AG09309 (cell line): Measurements from ENCODE around the gene TBC1D2B.

Experiments
- DNase-seq: peaks from one replicate; pipeline ENCODE4 v3.0.0-alpha.2; 2010; ENCODE audit warnings: low read depth
- H3K4me3 ChIP-seq: 2 replicates; pipeline ENCODE4 v1.5.1; 2011; ENCODE audit warnings: mild to moderate bottlenecking, low read depth, low read length, moderate library complexity; ENCODE audit not compliant: control insufficient read depth
- CTCF ChIP-seq: IDR thresholded peaks from 2 replicates; pipeline ENCODE4 v1.5.1; 2011; ENCODE audit warnings: mild to moderate bottlenecking, low read depth, low read length, inconsistent platforms; ENCODE audit not compliant: insufficient read depth, control insufficient read depth; ENCODE audit errors: missing control alignments

The TBC1D2B gene

GRCh38 chr15:78098131-78098755 is 20.7 kb upstream of the TBC1D2B start:
- no peak for TF ChIP-seq CTCF
- DNase-seq, result no peak
- no peak overlapping the region for H3K4me3 ChIP-seq

GRCh38 chr15:78097667-78098066 is 20.2 kb upstream of the TBC1D2B start:
- H3K4me3 ChIP-seq, result no peak overlapping the region
- no peak for TF ChIP-seq CTCF
- no peak for DNase-seq

- no peak for TF ChIP-seq CTCF
- peak; percentile 68 for DNase-seq
- H3K4me3 ChIP-seq, result no peak overlapping the region
These were observed 15.9 kb upstream of the TBC1D2B start for GRCh38 chr15:78093242-78094020.

GRCh38 chr15:78092261-78093041 is 14.9 kb upstream of the TBC1D2B start, which contains the start of gene SH2D7:
TSS of gene SH2D7 (plus strand) at chr15:78092561. CDS start at chr15:78092585, 24 bp downstream.
- no peak within 1 kb of the TSS for H3K4me3 ChIP-seq
- no peak for TF ChIP-seq CTCF
- DNase-seq, result no peak

GRCh38 chr15:78090422-78091063 is 13.0 kb upstream of the TBC1D2B start:
- no peak for TF ChIP-seq CTCF
- no peak for DNase-seq
- H3K4me3 ChIP-seq, result no peak overlapping the region

- no peak for DNase-seq
- no peak for TF ChIP-seq CTCF
- H3K4me3 ChIP-seq, result no peak overlapping the region
These were observed 11.2 kb upstream of the TBC1D2B start for GRCh38 chr15:78088773-78089080.
